OCI-LY1 (cell line): ENCODE data around the gene HKDC1.

Experiments used
- H2AFZ ChIP-seq: fragments of 200-600 bp; sonication (generic), shearing (Covaris generic); 2 replicates; pipeline ENCODE4 v1.6.0; 2014; ENCODE audit warnings: antibody characterized with exemption, mild to moderate bottlenecking, low read length
- H3F3A ChIP-seq: fragments of 200-600 bp; sonication (generic), shearing (Covaris generic); 2 replicates; pipeline ENCODE4 v1.6.0; 2014; ENCODE audit warnings: mild to moderate bottlenecking, antibody characterized with exemption, low read length, moderate library complexity; ENCODE audit not compliant: insufficient read depth
- H3K27ac ChIP-seq: fragments of 200-600 bp; sonication (generic); 2 replicates; pipeline ENCODE4 v1.5.1; 2014; ENCODE audit warnings: low read length, mixed run types, mild to moderate bottlenecking, low read depth; ENCODE audit not compliant: poor library complexity, severe bottlenecking
- H3K27me3 ChIP-seq: fragments of 200-600 bp; sonication (generic); 2 replicates; pipeline ENCODE4 v1.6.0; 2014; ENCODE audit warnings: antibody characterized with exemption, mild to moderate bottlenecking, low read length, moderate library complexity; ENCODE audit not compliant: insufficient read depth
- H3K36me3 ChIP-seq: fragments of 200-600 bp; sonication (generic); 2 replicates; pipeline ENCODE4 v1.6.1; 2014; ENCODE audit warnings: mild to moderate bottlenecking, antibody characterized with exemption, low read length, moderate library complexity, mixed read lengths; ENCODE audit not compliant: insufficient read depth
- H3K4me1 ChIP-seq: fragments of 200-600 bp; sonication (generic); 2 replicates; pipeline ENCODE4 v1.5.1; 2014; ENCODE audit warnings: mild to moderate bottlenecking, low read length, moderate library complexity; ENCODE audit not compliant: insufficient read depth, severe bottlenecking
- H3K4me2 ChIP-seq: fragments of 200-600 bp; sonication (generic), shearing (Covaris generic); 2 replicates; pipeline ENCODE4 v1.6.1; 2014; ENCODE audit warnings: low read length
- H3K4me3 ChIP-seq: fragments of 200-600 bp; sonication (generic); 2 replicates; pipeline ENCODE4 v1.5.1; 2014; ENCODE audit warnings: low read length, low read depth, mild to moderate bottlenecking, mixed read lengths; ENCODE audit not compliant: poor library complexity, severe bottlenecking
- H3K79me2 ChIP-seq: fragments of 200-600 bp; shearing (Covaris generic); 2 replicates; pipeline ENCODE4 v1.6.1; 2016; ENCODE audit warnings: mixed run types, low read length, mixed read lengths; ENCODE audit not compliant: insufficient read depth
- H3K9ac ChIP-seq: fragments of 200-600 bp; sonication (generic), shearing (Covaris generic); 2 replicates; pipeline ENCODE4 v1.6.1; 2014; ENCODE audit warnings: mild to moderate bottlenecking, low read length, mixed read lengths
- H3K9me2 ChIP-seq: fragments of 200-600 bp; sonication (generic), shearing (Covaris generic); 2 replicates; pipeline ENCODE4 v1.6.1; 2014; ENCODE audit warnings: low read depth, mild to moderate bottlenecking, low read length, mixed read lengths
- H3K9me3 ChIP-seq: fragments of 200-600 bp; shearing (Covaris generic); 2 replicates; pipeline ENCODE4 v1.6.1; 2014; ENCODE audit warnings: low read length, mixed read lengths
- H4K20me1 ChIP-seq: fragments of 200-600 bp; sonication (generic), shearing (Covaris generic); 2 replicates; pipeline ENCODE4 v1.6.0; 2016; ENCODE audit warnings: mild to moderate bottlenecking, low read length; ENCODE audit not compliant: insufficient read depth
- CTCF ChIP-seq: fragments of 200-600 bp; sonication (generic), shearing (Covaris generic); IDR thresholded peaks from 2 replicates; pipeline ENCODE4 v1.5.1; 2017; ENCODE audit warnings: mild to moderate bottlenecking, antibody characterized with exemption, low read length, moderate library complexity, mixed read lengths
- EZH2 ChIP-seq: fragments of 200-600 bp; sonication (generic), shearing (Covaris generic); IDR thresholded peaks from 2 replicates; pipeline ENCODE4 v1.8.0; 2017; ENCODE audit warnings: borderline replicate concordance, mixed run types, mild to moderate bottlenecking, antibody characterized with exemption, low read length, moderate library complexity, mixed read lengths

Gene HKDC1

GRCh38 chr10:69209787-69210484, 10.2 kb upstream of the HKDC1 start:
- Histone ChIP-seq H4K20me1 (no peaks in the 10 kb centered on the region), H3K4me1 (no peaks in the 10 kb centered on the region), H3K4me2 (no peak overlapping the region), H2AFZ (no peak overlapping the region), H3K27me3 (no peaks in the 10 kb centered on the region), H3F3A (no peaks in the 10 kb centered on the region), H3K36me3 (peaks cover 42% of the 10 kb centered on the region), H3K27ac (no peak overlapping the region), H3K9me3 (peaks cover 5% of the 10 kb centered on the region; the same call in 1 of the 2 replicates), H3K9me2 (no peaks in the 10 kb centered on the region), H3K9ac (no peak overlapping the region), H3K4me3 (no peak overlapping the region), H3K79me2 (no peaks in the 10 kb centered on the region)
- no peak for TF ChIP-seq CTCF
- TF ChIP-seq EZH2, result no peak

GRCh38 chr10:69211104-69211503, 9.0 kb upstream of the HKDC1 start:
- Histone ChIP-seq H3K9me3 (peaks cover 5% of the 10 kb centered on the region; the same call in 1 of the 2 replicates), H3K9ac (no peak overlapping the region), H4K20me1 (no peaks in the 10 kb centered on the region), H3K4me3 (no peak overlapping the region), H3K4me2 (no peak overlapping the region), H3K79me2 (no peaks in the 10 kb centered on the region), H3K9me2 (no peaks in the 10 kb centered on the region), H3K36me3 (peaks cover 33% of the 10 kb centered on the region), H3K27ac (no peak overlapping the region), H3F3A (no peaks in the 10 kb centered on the region), H3K4me1 (no peaks in the 10 kb centered on the region), H2AFZ (no peak overlapping the region), H3K27me3 (no peaks in the 10 kb centered on the region)
- no peak for TF ChIP-seq CTCF
- TF ChIP-seq EZH2, result no peak

GRCh38 chr10:69211524-69211923, 8.6 kb upstream of the HKDC1 start:
- Histone ChIP-seq H3K9me3 (peaks cover 5% of the 10 kb centered on the region; the same call in 1 of the 2 replicates), H3K4me2 (no peak overlapping the region), H3K27me3 (no peaks in the 10 kb centered on the region), H4K20me1 (no peaks in the 10 kb centered on the region), H3K9me2 (no peaks in the 10 kb centered on the region), H3K79me2 (no peaks in the 10 kb centered on the region), H3K4me1 (no peaks in the 10 kb centered on the region), H3K4me3 (no peak overlapping the region), H3F3A (no peaks in the 10 kb centered on the region), H3K9ac (no peak overlapping the region), H2AFZ (no peak overlapping the region), H3K36me3 (peaks cover 29% of the 10 kb centered on the region), H3K27ac (no peak overlapping the region)
- no peak for TF ChIP-seq EZH2
- no peak for TF ChIP-seq CTCF
